Measurements from ENCODE around the gene ATL2. TPM values are rescaled to one million over a fixed set of nuclear protein-coding genes. Genes with fewer than 3 reads are reported as not detected.
"Not testable (repeated sequence)": the region's sequence is repeated elsewhere in the genome, so short reads cannot be mapped to it uniquely, and the experiment has no call there.

Gene ATL2
- total RNA-seq, 1 experiment from 2014 or later: 148 TPM

DNA sequence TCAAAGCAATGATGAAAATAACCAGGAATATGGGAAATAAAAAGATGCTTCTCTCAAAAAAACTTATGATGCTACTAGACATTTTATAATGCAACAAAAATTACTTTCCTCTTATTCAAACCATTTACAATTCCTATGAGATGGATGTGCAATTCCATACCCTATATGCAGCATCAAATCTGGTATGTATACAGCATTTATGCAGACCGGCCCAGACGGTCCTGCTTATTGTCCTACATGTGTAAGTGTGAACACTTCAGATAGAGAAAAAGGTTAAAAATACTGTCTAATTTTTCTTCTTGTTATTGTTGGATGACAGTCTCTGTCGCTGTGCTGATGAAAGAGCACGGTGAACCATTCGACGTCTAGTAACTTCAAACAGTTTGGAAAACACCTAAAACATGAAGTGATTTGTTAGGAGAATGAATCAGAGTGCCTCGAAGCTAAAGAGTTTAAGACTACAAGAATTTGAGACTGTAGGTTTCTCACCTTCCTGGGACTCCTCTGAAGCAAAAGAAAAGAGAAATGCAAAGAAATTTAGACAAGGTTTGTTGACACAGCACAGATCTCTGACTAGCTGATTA lies 80.8 kb downstream of the ATL2 start:
- DNase-seq (ENCODE audit: low read depth, low spot score): no peak
- in situ Hi-C loops (cut with HindIII; ENCODE audit: low pct_unique_long_range_greater_than_20kb, low sequenced_read_pairs): no loop called here

GRCh38 chr2:38294597-38294996 lies 82.5 kb downstream of the ATL2 start:
- DNase-seq (ENCODE audit: low read depth, low spot score): no peak
- in situ Hi-C loops (cut with HindIII; ENCODE audit: low pct_unique_long_range_greater_than_20kb, low sequenced_read_pairs): no loop called here

DNA sequence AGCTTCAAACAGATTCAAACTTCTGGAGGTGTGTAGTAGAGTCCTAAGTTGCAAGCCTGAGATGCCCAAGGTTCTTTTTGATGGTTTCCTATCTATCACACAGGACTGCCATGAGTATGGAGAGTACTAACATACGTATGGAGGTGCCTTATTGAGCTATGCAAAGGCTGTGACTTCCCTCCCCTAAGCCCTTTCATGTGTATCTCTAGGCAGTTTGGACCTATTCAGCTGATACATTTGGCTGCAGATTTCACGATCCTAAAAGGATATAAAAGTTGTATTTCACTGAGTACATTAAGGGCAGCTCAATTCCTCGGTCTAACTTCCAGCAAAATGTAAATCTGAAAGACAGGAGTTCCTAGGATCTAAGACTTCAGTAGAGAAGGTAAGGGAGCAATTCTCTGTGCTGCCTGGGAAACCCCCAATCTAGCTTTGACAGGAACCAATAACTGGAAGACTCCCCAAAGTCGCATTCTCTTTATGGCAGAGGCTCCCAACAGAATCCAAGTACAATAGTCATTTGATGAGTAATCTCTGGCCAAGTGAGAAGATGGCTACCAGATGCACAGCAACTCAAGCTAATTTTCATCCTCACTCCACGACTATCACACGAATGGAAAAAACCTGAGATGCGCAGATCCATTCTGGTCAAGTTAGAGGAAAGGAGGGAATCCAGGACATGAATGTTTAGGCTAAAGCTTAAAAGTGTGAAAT lies 83.8 kb downstream of the ATL2 start:
- in situ Hi-C loops (cut with HindIII; ENCODE audit: low pct_unique_long_range_greater_than_20kb, low sequenced_read_pairs): no loop called here

GRCh38 chr2:38290332-38290731 lies 86.7 kb downstream of the ATL2 start:
- no peak for DNase-seq (ENCODE audit: low read depth, low spot score)
- in situ Hi-C loops (cut with HindIII; ENCODE audit: low pct_unique_long_range_greater_than_20kb, low sequenced_read_pairs): no loop called here

More for the DNA sequence above, 83.8 kb downstream of the ATL2 start:
- DNase-seq (ENCODE audit: low read depth, low spot score): no peak

DNA sequence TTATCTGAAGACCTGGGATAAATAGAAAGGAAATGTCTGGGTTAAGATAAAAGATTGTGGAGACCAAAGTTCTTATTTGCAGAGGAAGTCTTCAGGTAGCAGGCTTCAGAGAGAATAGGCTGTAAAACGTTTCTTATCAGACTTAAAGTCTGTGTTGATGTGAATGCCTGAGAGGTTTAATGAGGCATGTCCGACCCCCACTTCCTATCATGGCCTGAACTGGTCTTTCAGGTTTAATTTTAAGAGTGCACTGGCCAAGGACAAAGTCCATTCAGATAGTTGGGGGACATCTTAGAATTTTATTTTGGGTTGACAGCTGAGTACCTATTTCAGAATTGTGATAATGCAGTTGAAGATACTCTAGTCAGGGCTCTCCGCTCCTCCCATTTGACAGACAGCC lies 92.1 kb downstream of the ATL2 start:
- no peak for DNase-seq (ENCODE audit: low read depth, low spot score)
- in situ Hi-C loops (cut with HindIII; ENCODE audit: low pct_unique_long_range_greater_than_20kb, low sequenced_read_pairs): no loop called here

- in situ Hi-C loops (cut with HindIII; ENCODE audit: low pct_unique_long_range_greater_than_20kb, low sequenced_read_pairs): no loop called here
- no peak for DNase-seq (ENCODE audit: low read depth, low spot score)
These were observed 95.9 kb downstream of the ATL2 start for GRCh38 chr2:38281095-38281742.

DNA sequence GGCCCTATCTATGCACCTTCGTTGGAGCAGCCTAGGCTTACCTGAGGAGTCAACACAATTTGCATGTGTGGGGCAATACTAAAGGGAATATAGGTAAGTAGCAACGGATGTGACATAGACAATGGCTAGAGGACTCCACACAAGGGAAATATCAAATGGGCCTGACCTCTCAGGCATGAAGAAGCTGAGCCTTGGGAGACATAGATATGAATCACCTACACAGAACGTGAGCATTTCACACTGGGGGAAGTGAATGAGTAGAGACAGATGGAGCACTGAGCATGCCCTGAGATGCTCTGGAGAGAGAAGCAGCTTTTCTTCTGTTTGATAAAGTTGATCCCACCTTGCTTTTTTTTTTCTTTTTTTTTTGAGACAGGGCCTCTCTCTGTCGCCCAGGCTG lies 97.9 kb downstream of the ATL2 start:
- in situ Hi-C loops (cut with HindIII; ENCODE audit: low pct_unique_long_range_greater_than_20kb, low sequenced_read_pairs): no loop called here

DNA sequence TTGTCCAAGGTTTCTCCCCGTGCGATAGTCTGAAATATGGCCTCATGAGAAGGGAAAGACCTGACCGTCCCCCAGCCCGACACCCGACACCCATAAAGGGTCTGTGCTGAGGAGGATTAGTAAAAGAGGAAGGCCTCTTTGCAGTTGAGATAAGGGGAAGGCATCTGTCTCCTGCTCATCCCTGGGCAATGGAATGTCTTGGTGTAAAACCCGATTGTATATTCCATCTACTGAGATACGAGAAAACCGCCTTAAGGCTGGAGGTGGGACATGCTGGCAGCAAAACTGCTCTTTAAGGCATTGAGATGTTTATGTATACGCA lies 99.0 kb downstream of the ATL2 start:
- DNase-seq (ENCODE audit: low read depth, low spot score); in situ Hi-C loops (cut with HindIII; ENCODE audit: low pct_unique_long_range_greater_than_20kb, low sequenced_read_pairs): not testable (repeated sequence)

More for the DNA sequence above, 97.9 kb downstream of the ATL2 start:
- DNase-seq (ENCODE audit: low read depth, low spot score): no peak

GRCh38 chr2:38277245-38278116 lies 99.6 kb downstream of the ATL2 start:
- peak; percentile 22 for DNase-seq (ENCODE audit: low read depth, low spot score)
- in situ Hi-C loops (cut with HindIII; ENCODE audit: low pct_unique_long_range_greater_than_20kb, low sequenced_read_pairs): no loop called here

DNA sequence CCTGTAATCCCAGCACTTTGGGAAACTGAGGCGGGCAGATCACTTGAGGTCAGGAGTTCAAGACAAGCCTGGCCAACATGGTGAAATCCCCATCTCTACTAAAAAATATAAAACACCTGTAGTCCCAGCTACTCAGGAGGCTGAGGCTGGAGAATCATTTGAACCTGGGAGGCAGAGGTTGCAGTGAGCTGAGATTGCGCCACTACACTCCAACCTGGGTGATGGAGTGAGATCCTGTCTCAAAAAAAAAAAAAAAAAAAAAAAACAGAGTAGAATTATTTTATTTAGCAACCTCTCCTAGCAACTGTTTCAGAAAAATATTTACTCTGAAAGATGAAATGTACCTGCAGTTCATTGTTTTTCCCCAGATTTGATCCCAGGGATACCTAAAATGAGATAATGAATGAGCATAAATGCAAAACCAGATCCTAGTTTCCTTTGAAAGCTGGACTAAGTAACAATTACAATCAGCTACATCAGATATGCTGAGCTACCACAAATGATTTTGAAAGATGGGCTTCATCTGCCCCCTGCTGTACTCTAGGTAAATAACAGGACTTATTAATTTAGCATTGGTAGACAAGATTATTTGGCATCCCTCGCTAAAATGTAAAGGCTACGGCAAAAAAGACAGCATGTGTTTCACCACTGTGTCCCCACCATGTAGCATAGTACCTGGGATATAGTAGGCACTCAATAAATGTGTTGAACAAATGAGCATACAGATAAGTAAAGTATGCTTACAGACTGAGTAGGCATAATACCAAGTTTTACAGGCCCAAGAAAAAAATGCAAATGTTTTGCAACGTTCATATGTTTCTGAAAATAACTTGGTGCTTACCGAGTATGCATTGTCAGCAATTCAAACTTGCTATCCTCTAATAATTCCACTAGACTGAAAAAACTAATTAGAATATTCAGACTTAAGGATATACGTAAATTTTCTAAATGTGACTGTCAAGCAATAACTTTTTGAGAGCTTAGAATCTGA lies 102.5 kb downstream of the ATL2 start:
- DNase-seq (ENCODE audit: low read depth, low spot score): peak; percentile 91
- in situ Hi-C loops (cut with HindIII; ENCODE audit: low pct_unique_long_range_greater_than_20kb, low sequenced_read_pairs): no loop called here

DNA sequence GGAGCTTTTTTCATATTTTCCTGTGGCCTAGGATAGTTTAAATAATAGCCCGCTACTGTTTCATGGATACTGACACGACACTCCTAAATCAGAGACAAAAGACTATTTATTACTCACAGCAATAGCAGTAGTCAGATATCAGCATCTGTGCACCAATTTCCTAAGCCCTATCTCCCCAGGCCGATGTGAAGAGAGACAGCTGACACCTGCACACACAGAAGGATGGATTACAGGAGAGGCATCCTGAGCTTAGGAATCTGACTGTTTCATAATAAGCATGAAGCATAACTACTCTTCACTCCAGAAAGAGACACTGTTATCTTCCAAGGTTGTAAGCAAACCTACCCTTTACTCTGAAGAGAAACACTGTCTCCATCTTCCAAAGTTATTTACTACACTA lies 105.4 kb downstream of the ATL2 start:
- no peak for DNase-seq (ENCODE audit: low read depth, low spot score)
- in situ Hi-C loops (cut with HindIII; ENCODE audit: low pct_unique_long_range_greater_than_20kb, low sequenced_read_pairs): no loop called here

GRCh38 chr2:38269421-38269820 lies 107.7 kb downstream of the ATL2 start:
- DNase-seq (ENCODE audit: low read depth, low spot score): no peak
- in situ Hi-C loops (cut with HindIII; ENCODE audit: low pct_unique_long_range_greater_than_20kb, low sequenced_read_pairs): no loop called here

DNA sequence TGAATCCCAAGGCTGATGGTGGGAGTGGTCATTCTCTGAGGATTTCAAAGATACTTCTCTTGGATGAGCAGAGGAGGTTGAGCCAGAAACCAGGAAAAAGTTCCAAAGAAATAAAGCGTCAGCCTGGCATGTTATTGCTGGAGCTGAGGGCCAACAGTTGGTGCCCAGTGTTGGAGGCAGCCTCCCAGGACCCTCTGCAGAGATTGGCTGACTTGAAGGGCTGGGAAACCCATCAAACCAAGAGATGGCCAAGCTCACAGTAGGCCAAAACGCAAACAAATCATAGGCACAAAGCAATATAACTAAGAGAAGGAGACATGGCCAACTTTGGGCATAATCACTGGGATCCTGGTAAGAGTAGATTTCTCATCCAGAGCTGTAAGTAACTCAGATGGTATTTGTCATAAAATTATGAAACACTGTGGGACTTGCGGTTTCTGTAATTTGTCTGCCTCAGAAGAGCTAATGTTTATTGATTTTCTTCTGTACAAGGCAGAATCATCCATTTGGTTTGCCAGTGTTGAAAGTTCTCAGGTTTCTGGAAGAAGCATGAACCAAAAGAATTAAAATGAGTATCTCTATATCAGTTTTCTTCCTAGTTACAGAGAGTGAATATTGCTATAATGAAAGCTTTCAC lies 108.3 kb downstream of the ATL2 start:
- in situ Hi-C loops (cut with HindIII; ENCODE audit: low pct_unique_long_range_greater_than_20kb, low sequenced_read_pairs): no loop called here
- DNase-seq (ENCODE audit: low read depth, low spot score): no peak

DNA sequence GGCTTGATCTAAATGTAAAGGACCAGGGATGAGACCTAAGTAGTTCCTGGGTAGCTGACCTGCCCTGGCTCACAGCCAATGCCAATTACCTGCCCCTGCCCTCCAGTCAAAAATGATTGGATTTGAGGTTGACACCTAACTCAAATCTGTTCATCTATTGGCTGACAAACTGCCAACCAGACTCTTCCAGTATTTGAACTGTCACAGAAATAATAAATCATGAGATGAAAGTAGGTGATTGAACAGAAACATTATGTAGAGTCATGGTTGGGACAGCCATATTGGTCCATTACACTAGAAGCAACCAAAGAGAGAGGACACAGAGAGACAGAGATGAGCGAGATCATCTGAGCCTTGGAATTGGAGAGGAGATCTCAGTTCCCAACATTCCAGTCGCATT lies 109.1 kb downstream of the ATL2 start:
- no peak for DNase-seq (ENCODE audit: low read depth, low spot score)
- in situ Hi-C loops (cut with HindIII; ENCODE audit: low pct_unique_long_range_greater_than_20kb, low sequenced_read_pairs): no loop called here

GRCh38 chr2:38267270-38267925 lies 109.7 kb downstream of the ATL2 start:
- DNase-seq (ENCODE audit: low read depth, low spot score): no peak
- in situ Hi-C loops (cut with HindIII; ENCODE audit: low pct_unique_long_range_greater_than_20kb, low sequenced_read_pairs): no loop called here

DNA sequence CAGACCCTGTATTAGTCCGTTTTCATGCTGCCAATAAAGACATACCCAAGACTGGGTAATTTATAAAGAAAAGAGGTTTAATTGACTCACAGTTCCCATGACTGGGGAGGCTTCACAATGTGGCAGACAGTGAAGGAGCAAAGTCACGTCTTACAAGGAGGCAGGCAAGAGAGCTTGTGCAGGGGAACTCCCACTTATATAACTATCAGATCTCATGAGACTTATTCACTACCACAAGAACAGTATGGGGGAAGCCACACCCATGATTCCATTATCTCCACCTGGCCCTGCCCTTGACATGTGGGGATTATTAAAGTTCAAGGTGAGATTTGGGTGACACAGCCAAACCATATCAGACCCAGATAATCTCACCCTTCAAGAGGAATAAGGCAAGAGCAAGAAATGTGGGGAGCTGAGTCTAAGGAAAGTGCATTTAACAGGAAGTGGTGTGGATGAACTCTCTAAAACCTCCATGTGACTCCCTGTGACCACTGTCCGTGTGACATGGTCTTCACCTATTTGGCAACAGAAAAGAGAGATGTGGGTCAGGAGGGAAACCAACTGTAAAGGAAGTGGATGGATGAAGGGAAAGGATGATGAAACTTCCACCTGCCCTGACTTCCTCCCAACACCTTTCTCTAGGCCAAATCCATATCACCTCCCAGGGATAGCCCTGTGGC lies 110.6 kb downstream of the ATL2 start:
- in situ Hi-C loops (cut with HindIII; ENCODE audit: low pct_unique_long_range_greater_than_20kb, low sequenced_read_pairs): no loop called here
- no peak for DNase-seq (ENCODE audit: low read depth, low spot score)

Measured in SK-MEL-5 (cell line).